GM18907 (cell line): ENCODE measurements around the gene ZEB2.
A peak's percentile ranks its signal among the peaks of the same experiment; 100 is the strongest.

Experiments used
- ATAC-seq: cut with Tn5 transposase; IDR thresholded peaks from one replicate; pipeline ENCODE4 v1.9.1; 2021; ENCODE audit warnings: mild to moderate bottlenecking, moderate library complexity; ENCODE audit not compliant: unreplicated experiment

The ZEB2 gene

DNA sequence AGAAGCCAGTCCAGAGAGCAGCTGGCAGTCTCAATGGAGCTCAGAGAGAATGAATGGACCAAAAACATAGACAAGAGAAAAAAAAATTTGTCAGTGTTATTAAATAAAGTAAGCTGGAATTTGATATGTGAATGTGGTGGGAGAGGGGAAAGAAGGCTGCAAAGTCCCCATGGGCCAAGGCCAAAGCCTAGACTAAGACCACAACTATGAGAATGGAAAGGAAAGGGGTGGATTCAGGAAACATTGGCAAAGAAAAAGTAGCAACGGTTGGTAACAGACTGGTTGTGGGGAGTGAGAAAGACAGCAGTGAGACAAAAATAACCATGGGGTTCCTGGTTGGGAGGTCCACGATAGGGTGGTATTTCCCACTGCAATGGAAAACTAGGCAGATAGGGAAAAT lies 47.0 kb downstream of the ZEB2 start:
- no peak for ATAC-seq

DNA sequence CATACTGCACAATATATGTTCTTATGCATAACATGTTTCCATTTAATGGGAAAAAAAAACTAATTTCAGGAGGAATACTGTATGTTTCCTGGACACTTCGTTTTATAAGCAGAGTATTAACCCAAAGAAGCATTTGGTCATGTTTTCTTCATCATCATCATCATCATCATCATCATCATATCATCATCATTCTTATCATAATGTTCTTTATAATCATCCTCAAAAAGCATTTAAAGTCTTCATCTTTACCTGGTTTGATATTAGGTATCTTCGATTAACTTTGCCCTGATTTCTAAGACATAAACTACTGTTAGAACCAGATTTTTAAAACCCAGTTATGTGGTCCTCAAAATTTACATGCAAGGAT lies 47.9 kb downstream of the ZEB2 start:
- ATAC-seq, result no peak

DNA sequence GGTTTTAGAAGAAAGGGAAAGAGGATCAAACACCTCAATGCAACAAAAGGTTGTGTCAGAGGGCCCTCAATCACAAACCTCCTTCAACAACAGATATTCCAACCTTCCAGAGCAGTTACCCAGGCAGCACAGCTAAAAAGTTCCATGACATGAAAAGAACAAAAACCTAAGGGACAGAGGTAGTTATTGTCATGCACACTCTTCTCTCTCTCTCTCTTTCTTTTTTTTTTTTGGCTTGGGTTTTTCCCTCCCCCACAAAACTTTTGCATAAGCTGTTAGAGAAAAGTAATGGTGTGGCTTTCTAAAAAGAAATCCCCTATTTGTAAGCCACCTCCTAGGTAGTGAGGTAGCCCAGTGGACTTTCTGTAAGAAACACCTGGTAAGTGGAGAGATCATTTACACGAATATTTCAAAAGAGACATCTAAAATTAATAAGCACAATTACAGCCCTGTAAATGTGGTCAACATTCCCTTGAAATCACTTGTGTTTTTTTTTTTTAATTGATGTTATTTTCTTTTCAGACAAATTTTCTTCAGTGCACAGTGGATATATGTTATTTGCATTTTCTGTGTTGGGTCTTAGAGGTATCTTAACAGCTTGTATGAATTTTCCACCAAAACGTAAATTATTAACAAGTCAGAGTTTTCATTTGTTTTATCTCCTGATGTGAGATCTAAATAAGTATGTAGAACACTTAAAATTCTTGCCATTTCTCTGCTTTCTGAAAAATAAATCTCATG lies 48.4 kb downstream of the ZEB2 start:
- peak; percentile 85 for ATAC-seq

DNA sequence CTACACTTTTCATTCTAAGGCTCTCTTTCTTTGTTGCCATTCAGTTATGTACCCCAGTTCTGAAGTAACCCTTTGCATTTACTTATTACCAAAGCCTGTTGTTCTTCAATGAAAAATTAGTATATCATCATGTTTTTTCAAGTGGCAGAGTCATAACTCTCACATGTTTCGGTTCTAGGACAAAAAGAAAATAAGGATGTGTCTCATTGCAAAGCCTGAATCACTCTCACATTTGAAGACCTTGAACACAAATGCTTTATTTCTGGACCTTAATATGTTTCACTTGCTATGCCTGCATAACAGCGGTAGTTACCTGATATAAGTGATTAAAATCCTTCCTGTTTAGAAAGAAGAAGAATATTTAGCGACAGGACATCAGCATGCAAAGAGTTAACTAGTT lies 49.1 kb downstream of the ZEB2 start:
- no peak for ATAC-seq

DNA sequence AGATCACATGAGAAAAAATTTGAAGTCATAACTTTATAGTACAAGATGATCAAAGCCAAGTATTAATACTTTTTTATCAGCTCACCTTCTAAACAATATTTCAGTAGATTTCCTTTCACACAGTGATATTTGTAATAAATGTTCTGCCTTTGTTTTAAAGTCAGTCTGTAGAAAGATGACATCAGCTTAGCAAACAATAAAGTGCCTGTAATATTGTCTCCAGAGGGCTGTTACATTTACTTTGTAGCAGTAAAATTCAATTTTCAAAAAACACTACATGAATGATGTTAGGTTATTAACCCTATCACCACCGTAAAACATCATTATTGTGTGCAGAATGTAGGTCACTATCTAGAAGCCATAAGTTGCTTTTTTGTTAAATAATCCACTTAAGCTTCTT lies 49.6 kb downstream of the ZEB2 start:
- no peak for ATAC-seq

DNA sequence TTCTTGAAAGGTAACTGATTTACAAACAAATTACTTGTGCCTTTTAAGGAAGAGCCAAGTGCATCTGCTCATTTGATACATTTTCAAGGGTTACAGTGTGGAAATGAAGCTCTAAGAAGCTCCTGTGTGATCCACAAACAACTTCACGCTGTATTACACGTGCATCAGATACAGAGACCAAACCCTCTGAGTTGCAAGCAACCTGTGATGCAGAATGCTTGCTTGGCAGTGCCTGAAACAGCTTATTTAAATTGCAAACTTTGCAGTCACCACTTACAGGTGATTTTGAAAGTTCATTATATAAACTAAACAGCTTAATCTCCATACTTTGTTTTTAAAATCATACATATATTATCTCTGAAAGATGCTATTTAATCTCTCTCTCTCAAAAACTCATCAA lies 50.1 kb downstream of the ZEB2 start:
- no peak for ATAC-seq

DNA sequence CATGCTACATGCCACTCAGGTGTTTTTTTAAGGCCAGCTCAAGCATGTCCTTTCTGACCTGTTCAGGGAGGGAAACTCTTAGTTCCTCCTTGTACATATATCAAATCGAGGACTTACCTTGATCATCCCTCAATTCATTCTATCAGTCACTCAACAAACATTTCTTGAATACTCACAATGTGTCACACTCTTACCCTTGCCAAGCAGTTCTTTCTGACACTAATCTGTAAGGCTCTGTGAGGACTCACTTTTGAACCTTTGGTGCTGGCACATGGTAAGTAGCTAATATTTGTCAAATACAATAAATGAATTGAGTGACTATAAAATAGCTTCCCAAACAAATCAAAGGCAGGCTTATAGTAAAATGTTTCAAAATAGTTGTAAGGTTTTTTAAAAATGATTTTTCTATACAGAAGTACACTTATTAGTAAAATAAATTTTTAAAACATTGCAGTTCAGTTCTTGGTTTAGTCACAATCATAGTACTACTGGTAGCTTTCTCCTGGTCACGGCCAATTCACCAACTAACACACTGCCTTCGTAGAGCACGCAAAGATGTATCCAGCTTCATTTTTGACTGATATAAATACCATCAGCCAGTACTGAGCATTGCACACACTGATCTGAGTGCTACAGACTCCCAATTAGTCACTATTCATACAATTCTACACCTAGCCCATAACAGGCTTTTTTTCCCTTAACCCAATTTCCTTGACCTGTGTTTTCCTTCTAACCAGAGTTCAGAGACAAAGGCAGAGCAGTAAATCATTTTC lies 50.9 kb downstream of the ZEB2 start:
- ATAC-seq, result no peak

DNA sequence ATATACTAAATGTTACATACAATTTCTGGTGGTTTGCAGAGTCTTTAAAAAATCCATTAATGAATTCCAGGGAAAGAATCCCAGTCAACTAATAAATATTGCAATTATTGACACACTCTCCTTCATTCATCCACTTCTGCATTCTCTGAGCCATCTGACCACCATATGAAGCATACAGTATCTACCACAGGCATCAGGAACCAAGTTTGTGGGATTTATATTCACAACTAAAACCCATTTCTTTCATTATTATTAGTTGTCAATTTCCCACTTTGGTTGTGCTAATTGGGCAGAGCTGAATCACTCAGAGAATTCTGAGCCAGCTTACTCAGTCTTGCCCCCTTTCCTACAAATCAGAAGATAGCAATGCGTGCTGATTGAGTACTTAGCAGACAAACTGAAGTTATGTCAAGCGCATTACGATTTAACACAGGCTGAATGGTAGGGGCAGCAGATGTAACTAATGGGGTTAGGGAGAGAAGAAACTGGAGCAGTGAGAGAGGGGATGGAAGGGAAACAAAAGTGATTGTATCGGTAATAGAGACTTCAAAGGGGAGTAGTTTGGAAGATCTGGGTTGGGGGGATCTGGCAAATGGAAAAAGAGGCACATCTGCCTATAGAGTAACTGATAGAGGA lies 52.3 kb downstream of the ZEB2 start:
- ATAC-seq, result no peak

DNA sequence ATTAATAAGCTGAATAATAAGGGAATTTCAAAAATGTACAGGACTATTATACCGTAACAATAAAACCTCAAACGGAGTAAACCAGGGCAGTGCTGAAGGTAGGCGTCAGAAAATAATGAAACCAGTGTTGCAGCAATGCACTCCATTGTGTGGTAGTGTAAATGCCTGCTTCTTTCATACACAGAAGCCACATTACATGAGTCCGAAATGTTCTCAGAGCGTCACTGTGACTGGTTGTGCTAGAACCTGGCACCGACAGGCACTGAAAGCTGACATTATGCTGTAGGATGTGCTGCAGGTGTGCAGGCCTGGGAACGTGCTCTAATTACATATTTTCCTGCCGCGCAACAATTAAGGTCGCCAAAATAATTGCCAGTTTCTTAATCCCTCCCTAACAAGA lies 53.3 kb downstream of the ZEB2 start:
- no peak for ATAC-seq

DNA sequence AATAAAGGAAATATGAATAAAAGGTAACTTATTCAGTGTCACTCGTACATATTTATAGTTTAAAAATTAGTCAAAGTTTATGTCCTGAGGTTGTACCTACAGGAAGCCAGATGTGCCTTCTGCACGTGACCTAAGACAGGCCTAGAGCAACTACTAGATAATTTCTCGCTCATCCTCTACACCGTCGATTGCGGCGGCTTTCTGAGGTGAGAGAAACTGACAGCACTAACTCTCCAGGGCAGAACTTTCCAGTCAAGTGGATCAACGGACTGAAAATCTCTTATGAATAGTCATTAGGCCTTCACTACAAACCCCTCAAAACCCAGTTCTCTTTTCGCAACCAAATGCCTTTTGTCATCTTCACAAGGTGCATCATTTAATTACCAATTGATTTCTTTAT lies 54.2 kb downstream of the ZEB2 start:
- ATAC-seq, result no peak

DNA sequence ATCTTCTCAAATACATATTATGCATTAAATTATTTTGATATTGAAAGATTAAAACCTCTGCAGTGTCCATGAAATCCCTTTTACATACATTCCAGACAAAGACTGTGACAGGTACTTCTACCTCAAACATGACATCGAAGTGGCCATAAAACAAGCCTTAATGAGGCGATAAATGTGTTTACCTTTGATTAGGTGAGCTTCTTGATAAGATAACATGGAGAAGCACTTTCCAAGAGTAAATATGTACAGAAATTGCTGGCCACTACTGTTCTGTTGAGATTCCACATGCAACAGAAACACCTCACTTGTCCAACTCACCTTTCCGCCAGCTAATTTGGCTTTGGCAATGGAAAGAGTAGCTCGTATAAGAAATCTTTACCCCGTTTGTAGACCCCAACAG lies 55.2 kb downstream of the ZEB2 start:
- no peak for ATAC-seq

DNA sequence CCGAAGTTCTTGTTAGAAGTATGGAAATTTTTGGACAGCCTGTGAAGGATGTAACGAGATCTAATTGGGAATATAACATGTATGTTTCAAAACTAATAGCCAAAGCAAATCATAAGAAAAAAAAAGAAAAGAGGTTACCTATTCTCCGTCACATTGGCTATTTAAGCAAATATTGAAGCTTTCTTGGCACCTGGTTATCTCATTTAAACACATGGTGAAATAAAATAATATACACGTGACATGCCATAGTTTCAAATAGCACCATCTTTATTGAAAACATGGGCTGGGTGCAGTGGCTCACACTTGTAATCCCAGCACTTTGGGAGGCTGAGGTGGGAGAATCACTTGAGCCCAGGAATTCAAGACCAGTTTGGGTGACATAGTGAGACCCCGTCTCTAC lies 56.7 kb downstream of the ZEB2 start:
- ATAC-seq, result no peak

DNA sequence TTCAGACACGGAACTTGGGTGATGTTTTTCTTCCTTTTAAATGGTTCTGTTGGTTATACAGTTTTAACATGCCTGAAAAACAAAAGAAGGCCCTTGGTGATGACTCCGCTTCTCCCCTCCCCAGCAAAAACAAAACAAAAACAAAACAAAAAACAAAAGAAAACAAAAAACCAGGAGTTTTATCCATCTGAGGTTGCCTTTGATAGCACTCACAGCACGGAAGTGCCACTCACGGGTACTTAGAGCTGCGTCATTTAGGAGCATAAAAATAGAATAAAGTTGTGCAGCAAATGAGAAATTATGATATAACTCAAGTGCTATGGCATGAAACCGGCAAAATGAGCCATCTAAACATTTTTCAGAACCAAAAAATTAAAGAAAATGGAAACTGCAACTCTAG lies 57.7 kb downstream of the ZEB2 start:
- ATAC-seq, result no peak

DNA sequence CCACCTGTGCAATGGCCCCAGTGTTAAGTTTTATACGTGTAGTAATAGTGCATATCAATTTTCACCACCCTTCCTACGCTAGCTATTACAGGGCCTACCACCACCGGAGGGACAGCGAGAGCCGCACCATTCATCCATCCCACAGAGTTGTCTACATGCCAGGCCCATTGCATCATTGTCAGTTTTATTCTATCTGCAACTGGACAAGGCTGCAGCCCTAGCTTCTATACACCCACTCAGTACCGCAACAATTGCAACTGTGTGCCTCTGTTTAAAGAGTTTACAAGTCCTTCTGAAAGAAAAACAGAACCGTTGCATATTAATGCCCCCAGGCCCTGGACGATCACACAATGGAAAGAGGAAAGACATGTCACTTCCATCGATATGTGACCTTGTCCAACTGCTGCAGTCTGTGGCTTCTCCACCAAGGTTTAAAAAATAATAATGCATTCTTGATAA lies 58.6 kb downstream of the ZEB2 start:
- no peak for ATAC-seq

DNA sequence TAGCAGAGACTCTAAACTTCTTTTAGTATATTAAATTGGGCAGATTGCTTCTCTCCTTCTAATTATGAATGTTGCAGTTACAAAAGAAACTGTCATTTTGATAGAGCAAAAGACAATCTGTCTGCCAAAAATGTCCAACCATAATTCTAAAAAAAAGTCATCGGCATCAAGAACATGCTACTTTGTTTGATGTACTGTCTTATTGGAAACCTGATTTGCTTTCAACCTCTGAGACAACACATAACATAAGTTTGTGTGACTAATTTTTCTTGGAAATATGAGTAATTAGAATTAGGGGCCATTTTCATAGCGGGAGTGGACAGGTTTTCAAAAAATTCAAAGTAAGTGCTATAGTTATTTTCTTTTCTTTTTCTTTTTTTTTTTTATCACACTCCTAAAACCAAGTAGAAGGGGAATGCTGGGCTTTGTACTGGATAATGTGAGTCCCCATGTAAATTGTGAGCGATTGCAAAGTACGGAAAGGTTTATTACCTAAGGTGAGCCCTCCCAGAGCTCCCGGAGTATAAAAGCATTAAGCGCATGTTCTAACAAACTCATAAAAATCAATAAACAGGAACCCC lies 59.1 kb downstream of the ZEB2 start:
- ATAC-seq, result no peak

DNA sequence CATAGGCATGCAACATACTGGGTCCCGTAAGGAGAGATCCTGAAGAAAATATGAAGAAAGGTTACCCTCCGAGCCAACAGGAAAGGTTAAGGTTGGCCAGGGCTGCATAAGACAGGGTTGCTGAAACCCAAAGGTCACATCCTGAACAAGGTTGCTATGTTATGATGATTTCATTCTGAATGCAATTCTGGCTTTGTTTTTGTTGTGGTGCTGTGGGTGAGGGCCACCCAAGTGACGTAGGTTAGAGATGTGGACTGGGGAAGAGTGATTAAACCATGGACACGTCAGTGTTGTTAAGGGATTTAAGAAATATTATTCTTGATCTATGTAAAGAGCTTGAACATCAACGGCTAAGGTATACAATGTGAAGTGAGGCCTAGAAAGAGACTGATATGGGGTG lies 60.0 kb downstream of the ZEB2 start:
- no peak for ATAC-seq

DNA sequence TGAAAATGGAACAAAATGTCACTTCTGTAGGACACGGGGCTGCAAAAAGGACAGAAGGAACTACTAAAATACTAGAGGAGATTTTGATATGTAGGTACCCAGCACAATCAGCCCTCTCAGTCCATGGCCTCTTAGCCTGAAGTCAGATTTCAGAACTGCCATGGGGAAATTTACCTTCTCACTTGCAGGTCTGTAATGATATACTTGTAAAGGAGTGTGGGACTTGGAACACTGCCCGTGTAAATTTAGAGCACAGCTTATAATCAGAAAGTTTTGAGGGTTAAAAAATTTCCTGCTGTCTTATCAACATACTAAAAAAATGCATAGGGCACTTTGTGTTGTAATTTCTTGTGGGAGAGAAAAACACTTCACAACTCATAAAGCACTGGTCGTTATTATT lies 60.6 kb downstream of the ZEB2 start:
- ATAC-seq, result no peak

DNA sequence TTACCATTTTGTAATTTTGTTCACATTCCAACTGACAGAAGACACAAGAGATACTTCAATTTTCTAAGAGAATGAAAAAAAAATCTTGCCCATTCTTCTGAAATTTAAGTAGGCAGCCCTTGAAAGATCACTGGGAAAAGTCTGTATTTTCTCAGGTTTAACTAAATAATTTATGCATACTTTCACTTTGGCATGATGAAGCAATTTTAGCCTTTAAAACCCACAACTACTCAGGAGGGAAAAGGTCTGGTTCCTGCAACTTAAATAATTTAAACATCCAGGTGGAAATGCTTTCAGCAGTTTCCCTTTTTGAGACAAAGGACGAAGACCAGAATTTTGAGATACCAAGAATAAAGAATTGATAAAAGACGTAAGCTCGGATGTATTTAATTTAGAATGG lies 61.4 kb downstream of the ZEB2 start:
- no peak for ATAC-seq

DNA sequence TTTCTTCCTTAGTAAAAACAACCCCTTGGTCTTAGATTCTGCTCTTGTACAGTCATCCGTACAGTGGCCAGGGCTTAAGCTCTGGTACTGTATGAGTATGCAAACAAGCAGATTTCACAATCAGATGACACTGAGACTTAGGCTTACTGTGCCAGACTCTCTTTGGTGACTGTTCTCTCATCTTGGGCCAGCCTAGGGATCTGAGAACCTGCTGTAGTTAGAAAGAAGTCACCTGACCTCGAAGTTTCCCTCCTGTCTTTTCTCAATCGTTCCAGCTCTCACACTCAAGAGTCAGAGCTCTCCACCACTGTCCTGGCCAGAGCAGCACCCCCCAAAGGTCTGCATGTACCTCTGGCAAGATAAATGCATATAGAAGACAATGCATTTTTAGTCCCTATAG lies 63.2 kb downstream of the ZEB2 start:
- ATAC-seq, result peak; percentile 85

DNA sequence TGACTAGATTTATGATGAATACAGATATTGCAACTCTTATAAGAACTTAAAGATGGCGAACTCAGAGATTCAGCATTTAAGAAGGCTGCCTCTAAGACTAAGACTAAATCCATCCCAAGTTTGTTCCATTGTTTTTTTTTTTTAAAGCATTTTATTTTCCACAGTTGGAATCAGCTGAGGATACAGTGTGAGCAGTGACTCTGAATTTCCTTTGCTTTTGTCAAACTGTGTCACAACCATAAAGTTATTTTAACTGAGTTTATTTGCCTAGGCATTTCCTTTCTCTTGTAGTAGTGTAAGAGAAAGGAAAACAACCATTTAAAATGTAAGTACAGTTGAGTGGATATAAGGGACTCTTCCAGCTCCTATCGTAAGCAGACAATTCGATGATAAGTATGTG lies 63.9 kb downstream of the ZEB2 start:
- ATAC-seq, result no peak

DNA sequence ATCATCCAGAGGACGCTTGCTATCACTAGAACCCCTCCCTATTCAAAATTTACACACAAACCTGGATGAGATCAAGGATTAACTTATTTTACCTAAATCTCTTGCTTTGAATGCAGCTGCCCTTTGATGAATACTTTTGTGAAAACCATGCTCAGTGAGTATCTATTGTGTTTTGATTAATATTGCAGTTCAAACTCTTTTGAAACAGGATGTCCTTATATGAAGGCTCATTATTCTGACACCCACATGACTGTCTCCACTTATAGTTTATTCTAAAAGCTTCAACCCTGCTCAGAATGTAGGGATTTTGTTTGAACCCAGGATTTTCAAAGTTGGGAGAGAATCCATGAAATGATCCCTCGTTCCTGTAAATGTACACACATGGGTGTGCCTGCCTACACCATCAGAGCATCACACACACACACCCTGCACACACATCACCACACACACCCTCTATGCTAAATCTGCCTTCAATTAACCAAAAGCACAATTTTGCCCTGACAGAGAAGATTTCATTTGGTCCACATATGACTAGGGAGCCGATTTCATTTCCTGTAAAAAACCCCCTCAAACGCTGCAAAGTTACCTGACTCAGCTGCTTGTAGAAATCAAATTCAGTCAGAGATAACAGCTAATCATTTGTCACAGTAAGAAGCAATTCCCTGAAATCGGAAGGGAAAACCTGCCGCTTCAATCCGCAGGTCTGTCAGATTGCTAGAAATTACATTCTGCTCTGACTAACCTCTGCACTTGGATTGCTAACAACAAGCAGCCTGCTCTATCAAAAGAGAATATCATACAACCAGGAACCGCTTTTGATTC lies 65.2 kb downstream of the ZEB2 start:
- peak; percentile 64 for ATAC-seq
